Measurements from ENCODE around the gene PLPP2. TPM values are rescaled to one million over a fixed set of nuclear protein-coding genes. Genes with fewer than 3 reads are reported as not detected.

PLPP2 gene
- polyA plus RNA-seq, 4 donors: 0.64 to 130 (median 109) TPM

- 83 to 85% (median 84%) methylated on average over 19 of the region's 19 CpGs for WGBS, 3 donors
Measured at GRCh38 chr19:287381-287871, 3.8 kb downstream of the PLPP2 start.

GRCh38 chr19:283395-283794 lies 7.8 kb downstream of the PLPP2 start:
- Histone ChIP-seq H3K4me1 (ENCODE audit: control insufficient read depth in 3 of 3, insufficient read depth in 2 of 3, low read depth in 1 of 3, low read length in 2 of 3) (no peaks in the 10 kb centered on the region), H3K9me3 (ENCODE audit: control insufficient read depth in 2 of 2, insufficient read depth in 1 of 2, low read depth in 1 of 2, low read length in 1 of 2) (no peaks in the 10 kb centered on the region), H3K27me3 (ENCODE audit: control insufficient read depth in 3 of 3, insufficient read depth in 3 of 3, low read length in 3 of 3) (peaks cover 0 to under 1% (median 0%) of the 10 kb centered on the region in 3 donors), H3K36me3 (ENCODE audit: control insufficient read depth in 3 of 3, insufficient read depth in 2 of 3, low read depth in 1 of 3, low read length in 3 of 3) (peaks cover 0 to 3% (median 0%) of the 10 kb centered on the region in 3 donors), H3K27ac (ENCODE audit: low read depth in 1 of 3, low read length in 2 of 3) (no peak overlapping the region), H3K4me3 (ENCODE audit: low read depth in 1 of 3, low read length in 3 of 3) (no peak overlapping the region)
- WGBS, 3 donors: 87 to 97% (median 90%) methylated on average over 10 of the region's 10 CpGs
- DNase-seq (no peak), FAIRE-seq (no peak)

More at GRCh38 chr19:287381-287871, 3.8 kb downstream of the PLPP2 start:
- Histone ChIP-seq H3K27me3 (ENCODE audit: control insufficient read depth in 3 of 3, insufficient read depth in 3 of 3, low read length in 3 of 3) (peaks cover 0 to 15% (median 7%) of the 10 kb centered on the region in 3 donors), H3K4me3 (ENCODE audit: low read depth in 1 of 3, low read length in 3 of 3) (no peak overlapping the region), H3K36me3 (ENCODE audit: control insufficient read depth in 3 of 3, insufficient read depth in 2 of 3, low read depth in 1 of 3, low read length in 3 of 3) (no peaks in the 10 kb centered on the region), H3K9me3 (ENCODE audit: control insufficient read depth in 2 of 2, insufficient read depth in 1 of 2, low read depth in 1 of 2, low read length in 1 of 2) (no peaks in the 10 kb centered on the region), H3K4me1 (ENCODE audit: control insufficient read depth in 3 of 3, insufficient read depth in 2 of 3, low read depth in 1 of 3, low read length in 2 of 3) (peaks cover 0 to 8% (median 0%) of the 10 kb centered on the region in 3 donors), H3K27ac (ENCODE audit: low read depth in 1 of 3, low read length in 2 of 3) (no peak overlapping the region)
- no peak for FAIRE-seq
- no peak for DNase-seq

- no peak overlapping the region for H3K27ac ChIP-seq (ENCODE audit: low read depth in 1 of 3, low read length in 2 of 3)
- H3K4me1 ChIP-seq (ENCODE audit: control insufficient read depth in 3 of 3, insufficient read depth in 2 of 3, low read depth in 1 of 3, low read length in 2 of 3): no peaks in the 10 kb centered on the region
- WGBS, 3 donors: 50 to 73% (median 59%) methylated on average over 11 to 13 of the region's 13 CpGs
- H3K4me3 ChIP-seq (ENCODE audit: low read depth in 1 of 3, low read length in 3 of 3): no peak overlapping the region
- H3K9me3 ChIP-seq (ENCODE audit: control insufficient read depth in 2 of 2, insufficient read depth in 1 of 2, low read depth in 1 of 2, low read length in 1 of 2): no peaks in the 10 kb centered on the region
- H3K27me3 ChIP-seq (ENCODE audit: control insufficient read depth in 3 of 3, insufficient read depth in 3 of 3, low read length in 3 of 3): no peaks in the 10 kb centered on the region
- peaks cover 0 to 3% (median 0%) of the 10 kb centered on the region in 3 donors for H3K36me3 ChIP-seq (ENCODE audit: control insufficient read depth in 3 of 3, insufficient read depth in 2 of 3, low read depth in 1 of 3, low read length in 3 of 3)
- no peak for DNase-seq
- FAIRE-seq: no peak
Measured at GRCh38 chr19:282501-282900, 8.7 kb downstream of the PLPP2 start.

GRCh38 chr19:281992-282391 lies 9.2 kb downstream of the PLPP2 start:
- DNase-seq (peak in 1 of 2 donors; percentile 26), FAIRE-seq (no peak)
- H3K4me1 ChIP-seq (ENCODE audit: control insufficient read depth in 3 of 3, insufficient read depth in 2 of 3, low read depth in 1 of 3, low read length in 2 of 3): no peaks in the 10 kb centered on the region
- WGBS, 3 donors: 16 to 59% (median 39%) methylated on average over 7 to 10 of the region's 10 CpGs
- H3K27me3 ChIP-seq (ENCODE audit: control insufficient read depth in 3 of 3, insufficient read depth in 3 of 3, low read length in 3 of 3): no peaks in the 10 kb centered on the region
- peaks cover 0 to 3% (median 0%) of the 10 kb centered on the region in 3 donors for H3K36me3 ChIP-seq (ENCODE audit: control insufficient read depth in 3 of 3, insufficient read depth in 2 of 3, low read depth in 1 of 3, low read length in 3 of 3)
- H3K9me3 ChIP-seq (ENCODE audit: control insufficient read depth in 2 of 2, insufficient read depth in 1 of 2, low read depth in 1 of 2, low read length in 1 of 2): no peaks in the 10 kb centered on the region
- H3K27ac ChIP-seq (ENCODE audit: low read depth in 1 of 3, low read length in 2 of 3): no peak overlapping the region
- H3K4me3 ChIP-seq (ENCODE audit: low read depth in 1 of 3, low read length in 3 of 3): no peak overlapping the region

GRCh38 chr19:281156-281853 lies 9.9 kb downstream of the PLPP2 start:
- H3K27ac ChIP-seq (ENCODE audit: low read depth in 1 of 3, low read length in 2 of 3): no peak overlapping the region
- no peak for DNase-seq
- no peak overlapping the region for H3K4me3 ChIP-seq (ENCODE audit: low read depth in 1 of 3, low read length in 3 of 3)
- no peaks in the 10 kb centered on the region for H3K27me3 ChIP-seq (ENCODE audit: control insufficient read depth in 3 of 3, insufficient read depth in 3 of 3, low read length in 3 of 3)
- no peaks in the 10 kb centered on the region for H3K4me1 ChIP-seq (ENCODE audit: control insufficient read depth in 3 of 3, insufficient read depth in 2 of 3, low read depth in 1 of 3, low read length in 2 of 3)
- peaks cover 0 to 3% (median 0%) of the 10 kb centered on the region in 3 donors for H3K36me3 ChIP-seq (ENCODE audit: control insufficient read depth in 3 of 3, insufficient read depth in 2 of 3, low read depth in 1 of 3, low read length in 3 of 3)
- no peak for FAIRE-seq
- 82 to 88% (median 83%) methylated on average over 16 of the region's 16 CpGs for WGBS, 3 donors
- no peaks in the 10 kb centered on the region for H3K9me3 ChIP-seq (ENCODE audit: control insufficient read depth in 2 of 2, insufficient read depth in 1 of 2, low read depth in 1 of 2, low read length in 1 of 2)

- WGBS, 3 donors: 62 to 72% (median 63%) methylated on average over 12 of the region's 12 CpGs
Measured at GRCh38 chr19:280541-281009, 10.6 kb downstream of the PLPP2 start.

GRCh38 chr19:279656-280055 lies 11.5 kb downstream of the PLPP2 start:
- DNase-seq (no peak), FAIRE-seq (no peak)
- no peaks in the 10 kb centered on the region for H3K9me3 ChIP-seq (ENCODE audit: control insufficient read depth in 2 of 2, insufficient read depth in 1 of 2, low read depth in 1 of 2, low read length in 1 of 2)
- no peaks in the 10 kb centered on the region for H3K4me1 ChIP-seq (ENCODE audit: control insufficient read depth in 3 of 3, insufficient read depth in 2 of 3, low read depth in 1 of 3, low read length in 2 of 3)
- H3K27ac ChIP-seq (ENCODE audit: low read depth in 1 of 3, low read length in 2 of 3): no peak overlapping the region
- peaks cover 0 to 3% (median 0%) of the 10 kb centered on the region in 3 donors for H3K36me3 ChIP-seq (ENCODE audit: control insufficient read depth in 3 of 3, insufficient read depth in 2 of 3, low read depth in 1 of 3, low read length in 3 of 3)
- no peak overlapping the region for H3K4me3 ChIP-seq (ENCODE audit: low read depth in 1 of 3, low read length in 3 of 3)
- 82% methylated on average over 10 of the region's 10 CpGs for WGBS, 3 donors
- H3K27me3 ChIP-seq (ENCODE audit: control insufficient read depth in 3 of 3, insufficient read depth in 3 of 3, low read length in 3 of 3): peaks cover 0 to 2% (median 0%) of the 10 kb centered on the region in 3 donors

More at GRCh38 chr19:280541-281009, 10.6 kb downstream of the PLPP2 start:
- Histone ChIP-seq H3K27ac (ENCODE audit: low read depth in 1 of 3, low read length in 2 of 3) (no peak overlapping the region), H3K9me3 (ENCODE audit: control insufficient read depth in 2 of 2, insufficient read depth in 1 of 2, low read depth in 1 of 2, low read length in 1 of 2) (no peaks in the 10 kb centered on the region), H3K27me3 (ENCODE audit: control insufficient read depth in 3 of 3, insufficient read depth in 3 of 3, low read length in 3 of 3) (peaks cover 0 to 2% (median 0%) of the 10 kb centered on the region in 3 donors), H3K4me1 (ENCODE audit: control insufficient read depth in 3 of 3, insufficient read depth in 2 of 3, low read depth in 1 of 3, low read length in 2 of 3) (no peaks in the 10 kb centered on the region), H3K36me3 (ENCODE audit: control insufficient read depth in 3 of 3, insufficient read depth in 2 of 3, low read depth in 1 of 3, low read length in 3 of 3) (peaks cover 0 to 3% (median 0%) of the 10 kb centered on the region in 3 donors), H3K4me3 (ENCODE audit: low read depth in 1 of 3, low read length in 3 of 3) (no peak overlapping the region)
- no peak for FAIRE-seq
- DNase-seq: no peak

- H3K4me1 ChIP-seq (ENCODE audit: control insufficient read depth in 3 of 3, insufficient read depth in 2 of 3, low read depth in 1 of 3, low read length in 2 of 3): no peaks in the 10 kb centered on the region
- WGBS, 3 donors: 85 to 92% (median 90%) methylated on average over 8 of the region's 8 CpGs
- no peak for DNase-seq
- no peak for FAIRE-seq
- no peak overlapping the region for H3K27ac ChIP-seq (ENCODE audit: low read depth in 1 of 3, low read length in 2 of 3)
- H3K9me3 ChIP-seq (ENCODE audit: control insufficient read depth in 2 of 2, insufficient read depth in 1 of 2, low read depth in 1 of 2, low read length in 1 of 2): no peaks in the 10 kb centered on the region
- peaks cover 0 to 3% (median 0%) of the 10 kb centered on the region in 3 donors for H3K36me3 ChIP-seq (ENCODE audit: control insufficient read depth in 3 of 3, insufficient read depth in 2 of 3, low read depth in 1 of 3, low read length in 3 of 3)
- H3K4me3 ChIP-seq (ENCODE audit: low read depth in 1 of 3, low read length in 3 of 3): no peak overlapping the region
- H3K27me3 ChIP-seq (ENCODE audit: control insufficient read depth in 3 of 3, insufficient read depth in 3 of 3, low read length in 3 of 3): peaks cover 0 to 2% (median 0%) of the 10 kb centered on the region in 3 donors
Measured at GRCh38 chr19:279231-279630, 12.0 kb downstream of the PLPP2 start.
